Colonic mucosa (tissue), 4 donors: ENCODE measurements around the gene HK3. TPM values are rescaled to one million over a fixed set of nuclear protein-coding genes. Genes with fewer than 3 reads are reported as not detected.

Source experiments
- DNase-seq: peaks from one replicate; pipeline ENCODE4 v3.0.0-alpha.2; 2020
- H3K27ac ChIP-seq: fragments of 200-600 bp; one replicate; pipeline ENCODE4 v1.8.0; 2021
- H3K27me3 ChIP-seq: fragments of 200-600 bp; one replicate; pipeline ENCODE4 v1.8.0; 2021
- H3K36me3 ChIP-seq: fragments of 200-600 bp; one replicate; pipeline ENCODE4 v1.8.0; 2021
- H3K4me1 ChIP-seq: fragments of 200-600 bp; one replicate; pipeline ENCODE4 v1.8.0; 2021; ENCODE audit warnings: mild to moderate bottlenecking
- H3K4me3 ChIP-seq: fragments of 200-600 bp; one replicate; pipeline ENCODE4 v1.8.0; 2021
- H3K9ac ChIP-seq, 2 donors: one replicate each; pipeline ENCODE4 v1.7.0; 2013; ENCODE audit warnings: control low read depth in 2 of 2, low read depth in 2 of 2, low read length in 2 of 2
- H3K9me3 ChIP-seq: fragments of 200-600 bp; one replicate; pipeline ENCODE4 v1.8.0; 2021
- CTCF ChIP-seq: fragments of 200-600 bp; IDR thresholded peaks from one replicate; pipeline ENCODE4 v1.8.0; 2022; ENCODE audit warnings: antibody characterized with exemption, mild to moderate bottlenecking
- intact Hi-C: fragments of 100-400 bp; cut with DNase I; formaldehyde crosslinking; loops from one replicate; pipeline ENCODE4 v1.14.1; 2022
- total RNA-seq, 2 donors: library from RNA; stranded (reverse); fragmentation: NEBNext Ultra II Directional in 1 of 2; extraction: Animal tissue kit (Norgen Biotek cat#: 25700) in 1 of 2; gene quantifications; one replicate each; pipeline ENCODE4 v1.2.1, GENCODE V29; 2021
- donor health status: healthy.
- donor health status: DM: no; HTN: no; CAD: no.
- donor health status: DM: no; HTN: no; CAD: no.

Gene HK3
- total RNA-seq, 2 donors from 2014 or later: 1.6 to 3.0 TPM

- no peak overlapping the region for H3K4me3 ChIP-seq
- no peak overlapping the region for H3K27ac ChIP-seq
- H3K27me3 ChIP-seq: no peaks in the 10 kb centered on the region
- no peaks in the 10 kb centered on the region for H3K36me3 ChIP-seq
- H3K9ac ChIP-seq: no peak overlapping the region
- no peaks in the 10 kb centered on the region for H3K9me3 ChIP-seq
- no peak for DNase-seq
- intact Hi-C loops: no loop called here
- no peak for TF ChIP-seq CTCF
- H3K4me1 ChIP-seq: no peaks in the 10 kb centered on the region
Observed at GRCh38 chr5:176897263-176897662, 1.9 kb downstream of the HK3 start.

- no peak for DNase-seq
- Histone ChIP-seq H3K36me3 (no peaks in the 10 kb centered on the region), H3K4me3 (no peak overlapping the region), H3K27ac (no peak overlapping the region), H3K27me3 (no peaks in the 10 kb centered on the region), H3K9ac (no peak overlapping the region), H3K9me3 (no peaks in the 10 kb centered on the region), H3K4me1 (no peaks in the 10 kb centered on the region)
- intact Hi-C loops: no loop called here
- TF ChIP-seq CTCF: no peak
Observed at GRCh38 chr5:176895831-176896230, 3.3 kb downstream of the HK3 start.

GRCh38 chr5:176894298-176894697 lies 4.8 kb downstream of the HK3 start:
- DNase-seq: no peak
- H3K27me3 ChIP-seq: no peaks in the 10 kb centered on the region
- H3K27ac ChIP-seq: no peak overlapping the region
- no peaks in the 10 kb centered on the region for H3K4me1 ChIP-seq
- H3K4me3 ChIP-seq: no peak overlapping the region
- H3K36me3 ChIP-seq: no peaks in the 10 kb centered on the region
- H3K9ac ChIP-seq: no peak overlapping the region
- no peaks in the 10 kb centered on the region for H3K9me3 ChIP-seq
- TF ChIP-seq CTCF: no peak
- intact Hi-C loops: no loop called here

GRCh38 chr5:176892663-176893062 lies 6.5 kb downstream of the HK3 start:
- no peaks in the 10 kb centered on the region for H3K36me3 ChIP-seq
- no peaks in the 10 kb centered on the region for H3K4me1 ChIP-seq
- no peaks in the 10 kb centered on the region for H3K9me3 ChIP-seq
- no peak overlapping the region for H3K9ac ChIP-seq
- intact Hi-C loops: no loop called here
- no peaks in the 10 kb centered on the region for H3K27me3 ChIP-seq
- TF ChIP-seq CTCF: no peak
- H3K4me3 ChIP-seq: no peak overlapping the region
- H3K27ac ChIP-seq: no peak overlapping the region
- DNase-seq: no peak

GRCh38 chr5:176891331-176891958 lies 7.7 kb downstream of the HK3 start:
- Histone ChIP-seq H3K9me3 (no peaks in the 10 kb centered on the region), H3K4me1 (no peaks in the 10 kb centered on the region), H3K36me3 (no peaks in the 10 kb centered on the region), H3K27me3 (no peaks in the 10 kb centered on the region), H3K9ac (no peak overlapping the region), H3K4me3 (no peak overlapping the region), H3K27ac (no peak overlapping the region)
- DNase-seq: no peak
- TF ChIP-seq CTCF: no peak
- intact Hi-C loops: no loop called here
